ENCODE measurements around the gene SLC5A10.
"Not testable (repeated sequence)": the region's sequence is repeated elsewhere in the genome, so short reads cannot be mapped to it uniquely, and the experiment has no call there.

Gene SLC5A10

DNA sequence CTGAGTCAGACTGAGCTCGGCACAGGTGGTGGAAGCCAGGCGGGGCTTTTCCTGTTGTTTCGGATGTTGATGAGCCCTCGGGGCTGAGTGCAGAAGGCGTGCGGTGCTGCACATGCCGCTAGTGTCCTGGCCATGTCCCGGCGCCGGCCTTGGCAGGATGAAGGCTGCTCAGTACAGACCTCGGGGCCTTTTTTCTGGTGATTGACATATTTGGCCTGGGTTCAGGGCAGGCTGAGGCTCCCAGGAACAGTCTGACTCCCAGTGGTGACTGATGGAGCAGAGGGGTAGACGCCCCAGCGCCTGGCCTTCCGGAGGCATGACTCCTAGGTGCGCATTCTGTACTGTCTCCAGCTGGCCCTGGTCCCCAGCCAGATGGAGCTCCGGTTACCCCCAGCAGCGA is 86.0 kb downstream of the SLC5A10 start:
- not testable (repeated sequence) for H3K4me3 ChIP-seq (ENCODE audit: low read depth, low read length); DNase-seq (ENCODE audit: low read depth)

DNA sequence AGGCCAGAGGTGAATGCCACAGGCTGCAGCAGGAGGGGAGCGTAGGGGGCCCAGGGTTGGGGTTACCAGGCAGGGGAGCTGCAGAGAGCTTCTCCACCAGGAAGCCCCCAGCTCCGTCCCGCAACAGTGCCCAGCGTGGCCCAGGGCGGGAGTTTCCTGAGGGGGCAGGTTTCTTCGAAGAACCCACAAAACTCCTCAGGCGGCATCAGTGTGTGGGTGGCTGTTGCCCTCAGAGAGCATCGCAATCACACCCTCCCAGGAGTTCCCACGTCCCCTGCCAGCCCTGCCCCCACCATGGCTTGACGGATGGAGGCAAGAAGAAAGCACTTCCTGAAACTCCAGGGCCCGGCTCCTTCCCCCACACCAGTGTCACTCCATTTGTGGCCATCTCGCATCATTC is 86.8 kb downstream of the SLC5A10 start:
- not testable (repeated sequence) for DNase-seq (ENCODE audit: low read depth); H3K4me3 ChIP-seq (ENCODE audit: low read depth, low read length)

DNA sequence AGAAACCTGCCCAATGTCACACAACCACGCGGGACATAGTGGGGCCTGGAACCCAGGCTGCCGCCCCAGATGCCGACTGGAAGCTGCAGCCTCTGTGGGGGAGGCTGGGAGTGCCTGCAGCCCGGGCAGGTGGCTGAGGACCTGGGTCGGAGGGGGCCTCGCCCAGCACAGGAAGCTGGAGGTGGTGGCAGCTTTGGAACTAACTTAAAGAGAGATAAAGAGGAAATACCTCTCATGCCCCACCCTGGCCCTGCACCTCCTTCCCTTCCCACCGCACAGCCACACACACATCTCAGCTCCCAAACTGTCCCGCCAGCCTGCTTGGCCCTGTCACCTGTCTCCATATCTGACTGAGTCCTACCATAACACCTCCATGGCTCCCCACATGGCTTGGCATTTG is 88.4 kb downstream of the SLC5A10 start:
- H3K4me3 ChIP-seq (ENCODE audit: low read depth, low read length); DNase-seq (ENCODE audit: low read depth): not testable (repeated sequence)

DNA sequence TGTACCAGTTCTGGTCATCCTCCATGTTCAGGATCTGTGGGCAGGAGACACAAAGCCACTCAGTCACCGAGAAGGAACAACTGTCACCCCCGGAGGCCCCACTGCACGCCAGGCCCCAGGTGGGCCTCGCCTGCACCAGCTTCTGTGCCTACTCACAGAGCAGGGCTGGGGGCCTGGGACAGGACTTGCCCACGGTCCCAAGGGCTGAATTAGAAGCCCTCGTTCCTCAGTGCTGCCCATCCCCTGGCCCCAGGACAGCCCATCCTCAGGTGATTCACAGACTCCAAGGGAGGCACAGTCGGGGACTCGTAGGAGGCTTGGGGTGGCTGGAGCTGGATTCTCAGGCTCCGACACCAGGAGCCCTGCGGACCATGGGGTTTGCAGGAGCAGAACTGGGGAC is 89.9 kb downstream of the SLC5A10 start:
- not testable (repeated sequence) for DNase-seq (ENCODE audit: low read depth)

DNA sequence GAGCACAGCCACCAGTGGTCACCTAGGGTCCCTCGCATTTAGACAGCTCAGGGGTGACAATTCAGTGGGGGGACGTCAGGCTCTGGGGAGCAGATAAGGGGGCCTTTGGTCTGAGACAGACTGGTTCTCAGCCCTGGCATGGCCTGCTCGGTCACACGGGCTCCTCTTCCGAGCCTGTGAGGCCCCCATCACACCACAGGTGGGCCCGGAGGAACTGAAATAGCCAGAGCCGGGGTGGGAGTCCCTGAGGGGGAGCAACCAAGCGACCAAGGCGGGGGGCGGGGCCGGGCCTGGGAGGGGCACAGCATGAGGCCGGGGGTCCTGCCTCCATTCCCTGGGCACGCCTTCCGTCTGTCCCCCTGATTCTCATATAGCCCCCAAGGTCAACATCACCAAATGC is 90.4 kb downstream of the SLC5A10 start:
- H3K4me3 ChIP-seq (ENCODE audit: low read depth, low read length); DNase-seq (ENCODE audit: low read depth): not testable (repeated sequence)

More for the DNA sequence above, 89.9 kb downstream of the SLC5A10 start:
- H3K4me3 ChIP-seq (ENCODE audit: low read depth, low read length), result not testable (repeated sequence)

DNA sequence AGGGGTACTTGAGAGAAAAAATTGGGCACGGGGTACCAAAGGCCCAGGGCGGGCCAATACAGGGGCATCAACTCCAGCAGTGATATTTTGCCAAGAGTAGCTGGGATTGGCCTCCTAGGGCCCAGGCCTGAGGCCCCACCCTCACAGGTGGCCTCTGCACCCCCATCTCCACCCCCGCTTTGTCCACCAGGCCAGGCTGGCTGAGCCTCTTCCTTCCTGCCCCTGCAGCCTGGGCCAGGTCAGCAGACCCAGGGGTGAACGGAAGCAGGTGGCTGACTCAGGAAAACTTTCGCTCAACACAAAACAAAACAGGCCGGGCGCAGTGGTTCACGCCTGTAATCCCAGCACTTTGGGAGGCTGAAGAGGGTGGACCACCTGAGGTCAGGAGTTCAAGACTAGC is 91.1 kb downstream of the SLC5A10 start:
- H3K4me3 ChIP-seq (ENCODE audit: low read depth, low read length), result not testable (repeated sequence)

DNA sequence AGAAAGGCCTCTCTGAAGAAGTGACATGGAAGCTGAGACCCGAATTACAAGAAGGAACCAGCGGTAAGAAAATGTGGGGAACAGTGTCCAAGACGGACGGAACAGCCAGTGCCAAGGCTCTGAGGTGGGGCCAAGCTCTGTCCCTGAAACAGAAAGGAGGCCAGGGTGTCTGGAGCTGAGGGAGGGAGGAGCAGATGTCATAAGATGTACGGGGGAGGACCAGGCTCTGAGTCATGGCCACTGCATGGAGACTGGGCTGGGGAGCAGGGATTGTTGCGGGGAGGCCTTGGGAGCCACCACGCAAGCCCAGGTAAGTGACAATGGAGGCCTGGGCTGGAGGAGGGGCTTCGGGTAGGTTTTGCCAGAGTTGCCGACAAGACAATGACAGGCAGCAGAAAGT is 92.7 kb downstream of the SLC5A10 start:
- H3K4me3 ChIP-seq (ENCODE audit: low read depth, low read length); DNase-seq (ENCODE audit: low read depth): not testable (repeated sequence)

More for the DNA sequence above, 91.1 kb downstream of the SLC5A10 start:
- not testable (repeated sequence) for DNase-seq (ENCODE audit: low read depth)

DNA sequence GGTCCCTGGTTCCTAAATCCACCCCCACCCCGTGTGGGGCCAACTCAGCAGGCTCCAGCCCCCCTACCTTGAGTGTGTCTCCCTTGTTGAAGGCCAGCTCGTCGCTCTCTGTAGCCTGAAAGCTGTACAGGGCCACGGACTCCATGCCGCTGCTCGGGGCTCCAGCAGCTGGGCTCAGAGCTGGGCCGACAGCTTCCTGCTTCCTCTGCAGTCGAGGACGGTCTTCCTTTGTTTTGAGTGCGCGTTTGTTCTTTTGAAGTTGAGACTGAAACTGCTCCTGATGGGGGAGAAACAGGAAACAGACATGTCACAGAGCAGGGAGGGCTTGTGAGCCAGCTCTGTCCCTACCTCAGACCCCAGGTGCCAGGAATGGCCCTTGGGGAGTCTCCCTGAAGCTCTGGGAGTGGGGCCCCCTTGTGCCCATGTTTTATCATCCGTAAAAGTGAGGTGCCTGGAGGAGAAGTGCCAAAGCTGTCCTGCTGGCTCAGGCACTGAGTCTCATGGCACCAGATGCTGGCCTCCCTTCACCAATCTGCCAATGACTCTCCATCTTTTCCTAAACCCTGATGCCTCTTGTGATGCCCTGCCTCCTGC is 94.9 kb downstream of the SLC5A10 start, which contains the start of gene GRAP:
Gene GRAP, minus strand, starts transcription at position 176 of the 594 bp plus-strand sequence. Its CDS starts 31 bp downstream, at position 145.
- not testable (repeated sequence) for DNase-seq (ENCODE audit: low read depth); H3K4me3 ChIP-seq (ENCODE audit: low read depth, low read length)

DNA sequence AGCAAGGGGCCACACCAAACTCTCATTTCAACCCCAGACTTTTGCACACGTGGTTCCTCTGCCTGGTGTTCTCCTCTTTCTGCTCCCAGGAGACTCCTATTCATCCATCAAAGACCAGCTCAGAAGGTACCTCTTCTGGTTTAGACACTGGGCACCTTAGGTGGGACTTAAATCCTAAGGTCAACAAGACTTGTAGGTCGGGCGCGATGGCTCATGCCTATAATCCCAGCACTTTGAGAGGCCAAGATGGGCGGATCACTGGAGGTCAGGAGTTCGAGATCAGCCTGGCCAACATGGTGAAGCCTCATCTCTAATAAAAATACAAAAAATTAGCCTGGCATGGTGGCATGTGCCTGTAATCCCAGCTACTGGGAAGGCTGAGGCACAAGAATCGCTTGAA is 95.5 kb downstream of the SLC5A10 start:
- DNase-seq (ENCODE audit: low read depth); H3K4me3 ChIP-seq (ENCODE audit: low read depth, low read length): not testable (repeated sequence)

DNA sequence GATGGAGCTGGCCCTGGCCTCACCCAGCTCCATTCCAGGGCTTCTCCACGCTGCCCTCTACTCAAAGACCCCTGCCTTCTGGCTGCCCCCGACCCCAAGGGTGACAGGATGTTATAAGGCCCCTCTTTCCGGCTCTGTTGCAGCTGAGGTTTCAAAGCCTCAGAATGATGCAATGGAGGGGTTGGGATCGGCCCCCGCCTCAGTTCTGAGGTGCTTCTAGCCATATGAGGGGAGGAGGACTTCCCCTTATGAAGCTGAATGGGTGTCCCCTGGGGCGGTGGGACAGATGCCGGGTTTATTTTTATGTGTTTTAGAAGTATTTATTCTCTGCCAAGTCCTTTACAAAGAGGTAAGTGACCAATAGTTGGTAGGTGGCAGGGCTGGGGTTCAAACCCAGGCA is 96.9 kb downstream of the SLC5A10 start:
- DNase-seq (ENCODE audit: low read depth); H3K4me3 ChIP-seq (ENCODE audit: low read depth, low read length): not testable (repeated sequence)

DNA sequence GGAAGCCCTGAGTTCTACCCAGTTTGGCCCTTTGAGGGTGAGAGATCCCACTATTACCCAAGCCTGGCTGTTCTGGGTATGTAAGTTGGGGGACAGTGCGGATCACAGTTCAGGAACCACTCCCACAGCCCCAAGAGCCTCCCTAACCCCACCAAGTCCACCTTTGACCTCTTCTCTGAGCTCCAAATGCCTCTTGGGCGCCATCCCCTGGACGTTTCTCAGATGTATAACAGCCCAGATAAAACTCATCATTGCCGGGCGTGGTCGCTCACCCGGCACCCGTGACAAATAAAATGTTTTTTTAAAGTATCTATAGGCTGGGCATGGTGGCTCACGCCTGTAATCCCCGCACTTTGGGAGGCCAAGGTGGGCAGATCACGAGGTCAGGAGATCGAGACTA is 103.5 kb downstream of the SLC5A10 start:
- H3K4me3 ChIP-seq (ENCODE audit: low read depth, low read length); DNase-seq (ENCODE audit: low read depth): not testable (repeated sequence)

DNA sequence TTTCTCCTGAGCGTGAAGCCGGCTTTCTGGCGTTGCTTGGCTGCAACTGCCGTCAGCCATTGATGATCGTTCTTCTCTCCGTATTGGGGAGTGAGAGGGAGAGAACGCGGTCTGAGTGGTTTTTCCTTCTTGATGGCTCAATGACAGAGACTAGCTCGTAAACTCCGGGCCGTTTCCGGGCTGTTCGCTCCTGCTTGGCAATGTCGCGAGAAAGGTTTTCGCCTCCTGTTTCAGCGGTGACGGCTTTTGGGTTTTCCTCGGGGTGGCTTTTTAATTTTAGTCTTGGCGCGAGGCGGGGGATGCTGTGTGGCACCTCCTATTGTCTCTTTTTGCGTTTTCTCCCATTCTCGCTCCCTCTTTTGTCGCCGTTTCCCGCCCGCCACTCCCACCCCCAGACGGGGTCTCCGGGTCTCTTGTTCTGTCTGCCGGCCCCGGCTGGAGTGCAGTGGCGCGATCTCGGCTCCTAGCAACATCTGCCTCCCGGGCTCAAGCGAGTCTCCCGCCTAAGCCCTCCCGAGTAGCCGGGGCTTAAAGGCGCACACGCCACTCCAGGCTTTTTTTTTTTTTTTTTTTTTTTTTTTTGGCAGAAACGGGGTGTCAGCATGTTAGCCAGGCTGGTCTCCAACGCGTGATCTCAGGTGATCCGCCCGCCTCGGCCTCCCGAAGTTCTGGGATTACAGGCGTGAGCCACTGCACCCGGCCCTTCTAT is 110.2 kb downstream of the SLC5A10 start:
- not testable (repeated sequence) for H3K4me3 ChIP-seq (ENCODE audit: low read depth, low read length); DNase-seq (ENCODE audit: low read depth)

DNA sequence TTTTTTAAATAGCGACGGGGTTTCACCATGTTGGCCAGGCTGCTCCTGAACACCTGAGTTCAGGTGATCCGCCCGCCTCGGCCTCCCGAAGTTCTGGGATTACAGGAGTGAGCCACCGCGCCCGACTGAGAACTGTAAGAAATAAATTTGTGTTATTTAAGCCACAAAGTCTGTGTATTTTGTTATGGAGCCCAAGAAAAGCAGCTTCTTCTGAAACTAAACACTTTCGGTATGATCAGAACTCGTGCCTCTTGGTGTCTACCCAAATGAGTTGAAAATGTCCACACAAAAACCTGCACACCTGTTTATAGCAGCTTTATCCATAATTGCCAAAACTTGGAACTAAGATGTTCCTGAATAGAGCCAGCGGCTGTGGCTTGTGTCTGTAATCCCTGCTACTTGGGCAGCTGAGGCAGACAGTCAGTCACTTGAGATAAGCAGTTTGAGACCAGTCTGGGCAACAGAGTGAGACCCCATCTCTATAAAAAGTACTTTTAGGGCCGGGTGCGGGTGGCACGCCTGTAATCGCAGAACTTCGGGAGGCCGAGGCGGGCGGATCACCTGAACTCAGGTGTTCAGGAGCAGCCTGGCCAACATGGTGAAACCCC is 110.9 kb downstream of the SLC5A10 start:
- DNase-seq (ENCODE audit: low read depth); H3K4me3 ChIP-seq (ENCODE audit: low read depth, low read length): not testable (repeated sequence)

DNA sequence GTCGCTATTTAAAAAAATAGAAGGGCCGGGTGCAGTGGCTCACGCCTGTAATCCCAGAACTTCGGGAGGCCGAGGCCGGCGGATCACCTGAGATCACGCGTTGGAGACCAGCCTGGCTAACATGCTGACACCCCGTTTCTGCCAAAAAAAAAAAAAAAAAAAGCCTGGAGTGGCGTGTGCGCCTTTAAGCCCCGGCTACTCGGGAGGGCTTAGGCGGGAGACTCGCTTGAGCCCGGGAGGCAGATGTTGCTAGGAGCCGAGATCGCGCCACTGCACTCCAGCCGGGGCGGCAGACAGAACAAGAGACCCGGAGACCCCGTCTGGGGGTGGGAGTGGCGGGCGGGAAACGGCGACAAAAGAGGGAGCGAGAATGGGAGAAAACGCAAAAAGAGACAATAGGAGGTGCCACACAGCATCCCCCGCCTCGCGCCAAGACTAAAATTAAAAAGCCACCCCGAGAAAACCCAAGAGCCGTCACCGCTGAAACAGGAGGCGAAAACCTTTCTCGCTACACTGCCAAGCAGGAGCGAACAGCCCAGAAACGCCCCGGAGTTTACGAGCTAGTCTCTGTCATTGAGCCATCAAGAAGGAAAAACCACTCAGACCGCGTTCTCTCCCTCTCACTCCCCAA is 111.5 kb downstream of the SLC5A10 start:
- not testable (repeated sequence) for DNase-seq (ENCODE audit: low read depth); H3K4me3 ChIP-seq (ENCODE audit: low read depth, low read length)

DNA sequence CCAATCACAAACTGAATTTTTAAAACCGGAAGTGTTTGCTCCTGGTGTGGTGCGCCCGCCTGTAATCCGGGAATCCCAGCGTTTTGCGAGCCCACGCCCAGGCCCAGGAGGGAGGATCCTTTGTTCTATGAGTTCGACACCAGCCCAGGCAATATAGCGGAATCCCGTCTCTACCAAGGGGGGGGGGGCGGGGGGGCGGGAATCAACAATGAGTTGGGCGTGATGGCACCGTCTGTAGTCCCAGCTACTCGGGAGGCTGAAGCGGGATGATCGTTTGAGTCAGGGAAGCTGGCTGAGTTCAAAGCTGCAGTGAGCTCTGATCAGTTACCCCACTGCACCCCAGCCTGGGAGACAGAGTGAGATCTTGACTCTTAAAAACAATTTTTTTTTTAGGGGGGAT is 112.4 kb downstream of the SLC5A10 start:
- DNase-seq (ENCODE audit: low read depth); H3K4me3 ChIP-seq (ENCODE audit: low read depth, low read length): not testable (repeated sequence)

DNA sequence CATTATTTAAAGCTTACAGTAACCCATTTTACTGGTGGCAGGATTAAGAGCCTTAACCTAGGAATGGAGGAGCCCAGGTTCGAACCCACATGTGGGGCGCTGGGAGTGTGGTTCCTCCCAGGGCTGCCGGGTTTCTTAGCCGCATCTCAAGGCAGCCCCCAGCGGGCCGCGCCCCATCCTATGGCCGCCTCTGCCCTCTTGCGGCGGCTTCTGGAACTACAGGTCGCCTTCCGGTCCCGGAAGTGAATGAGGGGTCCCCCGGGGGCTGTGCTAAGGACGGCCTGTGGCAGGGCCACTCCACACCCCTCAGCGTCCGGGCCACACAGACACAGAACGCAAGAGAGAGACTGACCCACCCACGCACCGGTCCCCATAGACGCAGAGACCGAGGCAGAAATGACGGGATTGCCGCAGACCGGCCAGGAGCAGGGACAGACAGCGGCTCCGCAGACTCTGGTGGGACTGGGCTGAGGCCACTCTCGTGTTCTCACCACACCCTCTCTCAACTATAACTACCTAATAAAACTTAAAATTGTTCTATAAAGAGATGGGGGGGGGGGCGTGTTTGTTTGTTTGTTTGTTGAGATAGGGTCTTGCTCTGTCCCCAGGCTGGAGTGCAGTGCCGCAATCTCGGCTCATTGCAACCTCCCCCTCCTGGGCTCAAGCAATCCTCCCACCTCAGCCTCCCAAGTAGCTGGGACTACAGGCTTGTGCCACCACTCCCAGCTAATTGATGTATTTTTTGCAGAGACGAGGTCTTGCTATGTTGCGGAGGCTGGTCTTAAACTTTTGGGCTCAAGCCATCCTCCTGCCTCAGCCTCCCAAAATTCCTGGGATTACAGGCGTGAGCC is 118.6 kb downstream of the SLC5A10 start:
- H3K4me3 ChIP-seq (ENCODE audit: low read depth, low read length), result not testable (repeated sequence)

More for the DNA sequence above, 118.6 kb downstream of the SLC5A10 start:
- not testable (repeated sequence) for DNase-seq (ENCODE audit: low read depth)

Measured in GM12864 (cell line).